Liver (tissue), 9 donors: ENCODE results near the gene C19orf25. TPM values are rescaled to one million over a fixed set of nuclear protein-coding genes. Genes with fewer than 3 reads are reported as not detected.

Source experiments
- DNase-seq: peaks from one replicate; pipeline ENCODE4 v3.0.0-alpha.2; 2017; ENCODE audit warnings: low spot score
- H3K27ac ChIP-seq, 2 donors: one replicate each; pipeline ENCODE4 v1.7.0; 2013; ENCODE audit warnings: inconsistent platforms in 2 of 2, low read length in 2 of 2, control low read depth in 1 of 2, low read depth in 1 of 2, mild to moderate bottlenecking in 1 of 2
- H3K27me3 ChIP-seq, 4 donors: one replicate each; pipeline versions ENCODE4 v1.6.1 to v1.7.0; 2013; ENCODE audit warnings: low read length in 3 of 4, inconsistent platforms in 1 of 4, mild to moderate bottlenecking in 1 of 4, moderate library complexity in 1 of 4; ENCODE audit not compliant: control insufficient read depth in 4 of 4, insufficient read depth in 4 of 4
- H3K36me3 ChIP-seq, 4 donors: one replicate each; pipeline versions ENCODE4 v1.6.1 to v1.7.0; 2013; ENCODE audit warnings: low read length in 3 of 4, mild to moderate bottlenecking in 3 of 4, low read depth in 1 of 4, moderate library complexity in 1 of 4; ENCODE audit not compliant: control insufficient read depth in 4 of 4, insufficient read depth in 3 of 4
- H3K4me1 ChIP-seq, 4 donors: one replicate each; pipeline versions ENCODE4 v1.6.1 to v1.7.0; 2013; ENCODE audit warnings: low read length in 3 of 4, mild to moderate bottlenecking in 3 of 4, moderate library complexity in 1 of 4; ENCODE audit not compliant: control insufficient read depth in 4 of 4, insufficient read depth in 4 of 4
- H3K4me3 ChIP-seq, 3 donors: one replicate each; pipeline versions ENCODE4 v1.6.1 to v1.7.0; 2013; ENCODE audit warnings: low read length in 3 of 3, control low read depth in 1 of 3, low read depth in 1 of 3, mild to moderate bottlenecking in 1 of 3
- H3K9ac ChIP-seq, 2 donors: one replicate each; pipeline ENCODE4 v1.7.0; 2013; ENCODE audit warnings: low read length in 2 of 2, mild to moderate bottlenecking in 2 of 2, moderate library complexity in 2 of 2, control low read depth in 1 of 2, low read depth in 1 of 2
- H3K9me3 ChIP-seq, 4 donors: one replicate each; pipeline versions ENCODE4 v1.6.1 to v1.7.0; 2013; ENCODE audit warnings: low read length in 3 of 4; ENCODE audit not compliant: control insufficient read depth in 4 of 4
- EGR1 ChIP-seq, 2 donors: IDR thresholded peaks; 2 replicates each; pipeline ENCODE4 v1.6.1; 2016 to 2018; ENCODE audit warnings: antibody characterized with exemption in 2 of 2, low read depth in 2 of 2
- FOXA1 ChIP-seq: IDR thresholded peaks from 2 replicates; pipeline ENCODE4 v1.6.1; 2016; ENCODE audit warnings: antibody characterized with exemption
- FOXA2 ChIP-seq: IDR thresholded peaks from 2 replicates; pipeline ENCODE4 v1.6.1; 2016; ENCODE audit warnings: antibody characterized with exemption
- HNF4A ChIP-seq, 2 donors: conservative IDR thresholded peaks; 2 replicates each; pipeline ENCODE4 v1.6.1; 2016; ENCODE audit warnings: antibody characterized with exemption in 2 of 2, mild to moderate bottlenecking in 2 of 2
- JUND ChIP-seq, 2 donors: IDR thresholded peaks; 2 replicates each; pipeline ENCODE4 v1.6.1; 2016; ENCODE audit warnings: antibody characterized with exemption in 2 of 2
- NR2F2 ChIP-seq: IDR thresholded peaks from 2 replicates; pipeline ENCODE4 v1.6.1; 2016; ENCODE audit warnings: antibody characterized with exemption
- RAD21 ChIP-seq, 2 donors: IDR thresholded peaks; 2 replicates each; pipeline ENCODE4 v1.6.1; 2016; ENCODE audit warnings: antibody characterized with exemption in 2 of 2, mild to moderate bottlenecking in 2 of 2
- RXRA ChIP-seq, 2 donors: IDR thresholded peaks; 2 replicates each; pipeline ENCODE4 v1.6.1; 2017 to 2018; ENCODE audit warnings: antibody characterized with exemption in 2 of 2, mild to moderate bottlenecking in 1 of 2
- SP1 ChIP-seq: IDR thresholded peaks from 2 replicates; pipeline ENCODE4 v1.6.1; 2018; ENCODE audit warnings: antibody characterized with exemption, mild to moderate bottlenecking
- TAF1 ChIP-seq: conservative IDR thresholded peaks from 2 replicates; pipeline ENCODE4 v1.6.1; 2016; ENCODE audit warnings: antibody characterized with exemption, mild to moderate bottlenecking
- YY1 ChIP-seq: IDR thresholded peaks from 2 replicates; pipeline ENCODE4 v1.6.1; 2016; ENCODE audit warnings: antibody characterized with exemption, mild to moderate bottlenecking
- WGBS: extraction: QIAGEN DNeasy Blood & Tissue Kit; methylation state at CpG from one replicate; pipeline ENCODE4 v1.1.7; 2013; 5-methylcytosine and 5-hydroxymethylcytosine counted together
- polyA plus RNA-seq, 2 donors: library from polyadenylated mRNA; stranded (reverse) in 1 of 2; unstranded in 1 of 2; fragments of 200-250 nt in 1 of 2; fragments of >200 nt in 1 of 2; fragmentation: Nextera tagmentation in 1 of 2; extraction: Ambion mirVana in 1 of 2; gene quantifications; one replicate each; pipeline versions ENCODE4 v1.2.1 to v1.2.3, GENCODE V29; 2013 to 2015
- total RNA-seq, 2 donors: library from RNA; depleted of rRNA; stranded (reverse); fragments of >200 nt; gene quantifications; one replicate each; pipeline ENCODE4 v1.2.3, GENCODE V29; 2014
- TF ChIP-seq, protein P1 (sequence below): IDR thresholded peaks from 2 replicates; pipeline ENCODE4 v1.6.1; 2016; ENCODE audit warnings: antibody characterized with exemption
- TF ChIP-seq, protein P2 (sequence below): IDR thresholded peaks from 2 replicates; pipeline ENCODE4 v1.6.1; 2016; ENCODE audit warnings: antibody characterized with exemption
- TF ChIP-seq, protein P3 (sequence below): fragments of 150-350 bp; IDR thresholded peaks from 2 replicates; pipeline ENCODE4 v1.5.1; 2017; ENCODE audit warnings: improper control_type of control experiment, low read depth, low read length; ENCODE audit not compliant: missing input control
- donor health status: healthy.
- donor health status: healthy.
- donor health status: healthy.
- donor health status: healthy.
- donor health status: healthy.

The C19orf25 gene
- total and polyA plus RNA-seq, 4 donors: 15.1 to 19.8 (median 18.5) TPM

DNA sequence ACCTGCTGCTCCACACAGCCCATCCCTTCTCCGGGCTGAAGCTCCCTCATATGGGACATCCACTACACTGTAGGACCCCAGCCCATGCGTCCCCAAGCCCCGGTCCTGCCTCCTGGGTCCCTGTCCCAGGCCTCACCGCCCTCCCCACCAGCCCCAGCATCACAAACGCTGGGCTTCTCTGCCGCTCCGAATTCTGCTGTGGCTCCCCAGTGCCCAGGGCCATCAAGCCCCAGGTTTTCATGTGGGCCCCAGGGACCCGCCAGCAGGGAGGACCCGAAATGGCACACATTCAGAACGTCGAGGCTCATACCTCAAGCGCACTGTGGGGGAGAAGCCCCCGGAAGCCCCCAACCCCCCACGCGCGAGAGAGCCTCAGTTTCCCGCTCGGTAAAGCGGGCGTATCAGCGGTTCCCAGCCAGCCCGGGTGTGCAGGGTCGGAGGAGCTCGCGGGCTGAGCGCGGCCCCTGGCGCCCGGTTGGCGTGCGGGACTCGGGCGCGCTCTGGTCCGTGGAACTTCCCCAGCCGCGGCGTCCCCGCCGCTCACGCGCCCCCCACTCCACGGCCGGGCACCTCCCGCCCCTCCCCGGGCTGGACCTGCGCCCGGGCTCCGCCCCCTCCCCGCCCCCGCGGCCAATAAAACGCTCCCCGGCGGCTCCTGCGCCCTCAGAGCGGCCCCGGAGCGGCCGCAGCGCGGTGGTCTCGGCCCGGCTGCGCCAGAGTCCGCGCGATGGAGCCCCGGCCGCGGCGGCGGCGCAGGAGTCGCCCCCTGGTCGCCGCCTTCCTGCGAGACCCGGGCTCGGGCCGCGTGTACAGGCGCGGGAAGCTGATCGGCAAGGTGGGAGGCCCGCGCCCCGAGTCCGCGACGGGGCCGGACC is 44.6 kb upstream of the C19orf25 start, which contains the start of gene PLK5 (continued):
- no peak for TF ChIP-seq EGR1 (IDR thresholded peaks at IDR 0.05; ENCODE audit: low read depth in 2 of 2)
- TF ChIP-seq YY1: no peak
- TF ChIP-seq, protein P1, sequence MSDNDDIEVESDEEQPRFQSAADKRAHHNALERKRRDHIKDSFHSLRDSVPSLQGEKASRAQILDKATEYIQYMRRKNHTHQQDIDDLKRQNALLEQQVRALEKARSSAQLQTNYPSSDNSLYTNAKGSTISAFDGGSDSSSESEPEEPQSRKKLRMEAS: no peak
- no peak for TF ChIP-seq SP1
- no peak for TF ChIP-seq FOXA2
- TF ChIP-seq HNF4A (conservative IDR thresholded peaks at IDR 0.05): no peak

- Histone ChIP-seq H3K27me3 (peaks cover 0 to 18% (median 7%) of the 10 kb centered on the region in 4 donors), H3K36me3 (no peaks in the 10 kb centered on the region), H3K4me3 (no peak overlapping the region), H3K9me3 (no peaks in the 10 kb centered on the region), H3K27ac (no peak overlapping the region), H3K4me1 (peaks cover 0 to 5% (median 2%) of the 10 kb centered on the region in 4 donors), H3K9ac (no peak overlapping the region)
- no peak for TF ChIP-seq TAF1
- TF ChIP-seq, protein P2, sequence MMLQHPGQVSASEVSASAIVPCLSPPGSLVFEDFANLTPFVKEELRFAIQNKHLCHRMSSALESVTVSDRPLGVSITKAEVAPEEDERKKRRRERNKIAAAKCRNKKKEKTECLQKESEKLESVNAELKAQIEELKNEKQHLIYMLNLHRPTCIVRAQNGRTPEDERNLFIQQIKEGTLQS: no peak
- no peak for TF ChIP-seq RXRA (IDR thresholded peaks at IDR 0.05)
- no peak for TF ChIP-seq RAD21 (IDR thresholded peaks at IDR 0.05)
- no peak for DNase-seq
- WGBS: 69% methylated on average over 18 of the region's 18 CpGs
These were observed 43.8 kb upstream of the C19orf25 start for GRCh38 chr19:1522838-1523237.

DNA sequence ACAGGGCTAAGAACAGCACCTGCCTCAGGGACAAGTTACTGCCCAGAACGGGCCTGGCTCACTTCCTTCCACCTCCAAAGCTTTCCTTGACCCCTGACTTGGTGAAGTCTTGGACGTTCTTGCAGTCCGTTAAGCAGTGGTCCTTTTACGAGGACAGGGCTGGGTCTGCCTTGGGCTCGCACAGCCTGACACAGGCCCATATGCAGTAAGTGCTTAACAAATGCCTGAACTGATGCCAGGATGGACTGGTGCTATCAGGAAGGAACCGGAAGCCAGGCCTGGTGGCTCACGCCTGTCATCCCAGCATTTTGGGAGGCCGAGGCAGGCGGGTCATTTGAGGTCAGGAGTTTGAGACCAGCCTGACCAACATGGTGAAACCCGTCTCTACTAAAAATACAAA is 43.0 kb upstream of the C19orf25 start:
- no peaks in the 10 kb centered on the region for H3K36me3 ChIP-seq
- no peaks in the 10 kb centered on the region for H3K9me3 ChIP-seq
- peaks cover 0 to 5% (median 2%) of the 10 kb centered on the region in 4 donors for H3K4me1 ChIP-seq
- H3K27me3 ChIP-seq: peaks cover 0 to 18% (median 5%) of the 10 kb centered on the region in 4 donors
- DNase-seq: no peak
- TF ChIP-seq, protein P1: no peak
- TF ChIP-seq EGR1 (IDR thresholded peaks at IDR 0.05; ENCODE audit: low read depth in 2 of 2) (no peak), FOXA2 (no peak), FOXA1 (no peak), TAF1 (no peak), NR2F2 (no peak), RXRA (IDR thresholded peaks at IDR 0.05) (no peak), YY1 (no peak), RAD21 (IDR thresholded peaks at IDR 0.05) (no peak), JUND (IDR thresholded peaks at IDR 0.05) (no peak)
- TF ChIP-seq, protein P2: no peak
- TF ChIP-seq, protein P3, sequence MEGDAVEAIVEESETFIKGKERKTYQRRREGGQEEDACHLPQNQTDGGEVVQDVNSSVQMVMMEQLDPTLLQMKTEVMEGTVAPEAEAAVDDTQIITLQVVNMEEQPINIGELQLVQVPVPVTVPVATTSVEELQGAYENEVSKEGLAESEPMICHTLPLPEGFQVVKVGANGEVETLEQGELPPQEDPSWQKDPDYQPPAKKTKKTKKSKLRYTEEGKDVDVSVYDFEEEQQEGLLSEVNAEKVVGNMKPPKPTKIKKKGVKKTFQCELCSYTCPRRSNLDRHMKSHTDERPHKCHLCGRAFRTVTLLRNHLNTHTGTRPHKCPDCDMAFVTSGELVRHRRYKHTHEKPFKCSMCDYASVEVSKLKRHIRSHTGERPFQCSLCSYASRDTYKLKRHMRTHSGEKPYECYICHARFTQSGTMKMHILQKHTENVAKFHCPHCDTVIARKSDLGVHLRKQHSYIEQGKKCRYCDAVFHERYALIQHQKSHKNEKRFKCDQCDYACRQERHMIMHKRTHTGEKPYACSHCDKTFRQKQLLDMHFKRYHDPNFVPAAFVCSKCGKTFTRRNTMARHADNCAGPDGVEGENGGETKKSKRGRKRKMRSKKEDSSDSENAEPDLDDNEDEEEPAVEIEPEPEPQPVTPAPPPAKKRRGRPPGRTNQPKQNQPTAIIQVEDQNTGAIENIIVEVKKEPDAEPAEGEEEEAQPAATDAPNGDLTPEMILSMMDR: no peak
- H3K4me3 ChIP-seq: no peak overlapping the region
- H3K9ac ChIP-seq: no peak overlapping the region
- 70% methylated on average over 10 of the region's 10 CpGs for WGBS
- no peak overlapping the region for H3K27ac ChIP-seq
